GM19099 (cell line): ENCODE measurements around the gene LRRC8D.

Source experiments
- POLR2A ChIP-seq: IDR thresholded peaks from 3 replicates; pipeline ENCODE4 v1.6.1; 2011; ENCODE audit warnings: low read depth; ENCODE audit not compliant: insufficient read length; ENCODE audit errors: extremely low read depth

The LRRC8D gene

DNA sequence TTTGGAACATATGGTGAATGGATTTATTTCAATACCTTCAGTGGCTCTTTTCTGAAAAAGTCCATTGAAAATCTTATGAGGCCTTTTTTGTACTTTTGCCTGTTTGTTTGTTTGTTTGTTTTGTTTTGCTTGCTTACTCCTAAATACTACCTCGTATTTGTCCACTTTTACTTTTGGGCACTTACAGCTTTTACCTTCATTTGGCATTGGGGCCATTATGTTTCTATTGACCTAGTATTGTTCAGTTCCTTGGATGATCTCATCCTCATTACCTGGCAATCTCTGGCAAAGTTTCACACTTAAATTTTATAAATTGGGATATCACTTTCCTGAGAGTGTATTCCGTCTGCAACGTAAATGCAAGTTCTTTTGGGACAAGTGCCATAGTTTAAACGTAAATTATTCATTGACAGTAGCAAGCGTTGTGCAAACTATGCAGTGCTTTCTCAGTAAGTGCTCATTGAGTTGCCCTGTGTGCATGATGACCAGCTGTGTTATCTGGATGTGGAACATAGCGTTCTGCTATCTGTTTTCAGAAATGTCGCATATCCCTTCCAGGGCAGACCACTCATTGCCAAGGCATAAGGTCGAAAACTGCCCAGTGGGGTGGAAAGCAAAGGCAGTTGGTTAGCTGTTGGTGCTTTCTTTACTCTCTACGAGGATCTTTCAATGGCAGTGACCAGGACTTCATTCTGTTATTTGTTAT, 51.1 kb downstream of the LRRC8D start:
- TF ChIP-seq POLR2A, result no peak

DNA sequence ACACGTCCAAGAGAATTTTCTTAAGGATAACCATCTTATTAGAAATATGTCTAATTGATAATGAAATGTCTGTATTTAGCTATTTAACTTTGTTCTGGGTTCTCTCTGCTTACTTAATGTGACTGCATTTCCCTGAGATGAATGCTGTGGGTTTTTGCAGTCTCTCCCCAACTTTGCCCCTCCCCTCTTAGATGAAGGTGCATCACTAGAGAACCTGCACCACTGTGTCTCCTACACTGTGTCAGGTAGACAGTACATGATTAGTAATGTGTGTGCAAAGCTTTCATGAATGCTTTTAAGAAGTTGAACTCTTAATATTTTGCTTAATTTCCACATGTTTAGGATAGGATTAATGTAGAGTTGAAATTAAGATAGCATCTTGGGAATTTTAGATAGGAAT, 51.7 kb downstream of the LRRC8D start:
- TF ChIP-seq POLR2A, result no peak

DNA sequence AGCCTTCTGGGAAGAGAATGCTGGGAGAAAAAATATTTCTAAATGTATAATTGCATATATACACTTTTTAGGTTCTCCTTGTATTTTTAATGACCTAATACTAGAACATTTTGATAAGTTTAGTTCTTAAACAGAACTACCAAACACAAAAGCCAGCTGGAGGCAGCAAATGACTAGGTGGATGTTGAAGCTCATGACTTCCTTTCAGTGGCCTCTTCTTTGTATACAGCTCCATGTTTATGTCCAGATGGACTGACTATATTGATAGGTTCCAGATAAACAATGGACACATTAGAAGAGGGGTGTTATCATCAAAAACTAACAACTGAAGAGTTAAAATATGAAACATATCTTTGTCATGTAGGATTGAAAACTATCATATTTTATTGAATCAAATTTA, 52.5 kb downstream of the LRRC8D start:
- no peak for TF ChIP-seq POLR2A

DNA sequence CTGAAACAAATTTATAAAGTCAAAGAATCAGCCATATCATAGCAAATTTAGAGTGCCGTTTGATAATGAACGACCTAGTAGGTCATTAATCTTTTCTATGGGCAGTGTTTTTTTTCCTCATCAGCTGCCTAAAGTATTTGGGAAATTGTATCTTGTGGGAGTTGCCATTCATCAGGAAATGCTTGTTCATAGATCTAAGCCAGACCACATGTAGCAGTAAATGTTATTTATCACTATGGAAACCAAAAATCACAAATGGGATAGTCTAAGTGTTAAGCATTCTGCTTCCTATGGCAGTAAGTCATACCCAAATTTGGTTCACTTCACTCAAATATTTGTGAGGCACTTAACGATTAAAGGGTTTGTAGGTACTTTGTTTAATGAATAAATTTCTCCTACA, 52.9 kb downstream of the LRRC8D start:
- no peak for TF ChIP-seq POLR2A

DNA sequence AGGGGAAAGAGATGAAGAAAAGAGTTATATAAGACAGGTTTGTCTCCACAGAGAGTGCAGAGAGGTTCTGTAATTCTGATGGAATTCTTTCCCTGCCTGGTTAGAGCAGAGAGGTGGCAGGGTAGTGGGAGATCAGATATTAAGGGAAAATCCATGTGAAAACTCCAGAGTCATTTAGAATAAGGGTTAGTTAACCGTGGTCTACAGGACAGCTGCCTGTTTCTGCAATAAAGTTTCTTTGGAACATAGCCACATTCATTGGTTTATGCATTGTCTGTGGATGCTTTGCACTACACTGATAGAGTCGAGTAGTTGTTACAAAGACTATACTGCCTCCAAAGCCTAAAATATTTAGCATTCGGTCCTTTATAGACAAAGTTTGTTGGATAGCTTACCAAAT, 55.6 kb downstream of the LRRC8D start:
- no peak for TF ChIP-seq POLR2A

DNA sequence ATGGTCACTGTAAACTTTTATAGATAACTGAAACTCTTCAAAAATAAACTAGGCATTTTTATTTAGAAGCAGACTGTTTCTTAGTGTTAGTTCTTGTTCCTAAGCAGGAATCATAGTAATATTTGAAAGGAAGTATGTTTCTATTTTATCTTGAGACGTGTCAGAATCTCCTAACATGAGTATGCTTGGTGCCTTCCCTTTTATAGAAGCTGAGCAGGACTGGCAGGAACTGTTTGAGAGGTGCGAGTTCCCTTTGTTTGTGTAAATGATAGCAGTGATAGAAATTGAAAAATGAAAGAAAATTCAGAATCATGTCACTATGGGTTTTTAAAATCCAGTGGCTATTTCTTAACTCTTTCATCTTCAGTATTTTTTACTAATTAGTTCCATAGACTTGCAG, 56.9 kb downstream of the LRRC8D start:
- TF ChIP-seq POLR2A, result no peak

DNA sequence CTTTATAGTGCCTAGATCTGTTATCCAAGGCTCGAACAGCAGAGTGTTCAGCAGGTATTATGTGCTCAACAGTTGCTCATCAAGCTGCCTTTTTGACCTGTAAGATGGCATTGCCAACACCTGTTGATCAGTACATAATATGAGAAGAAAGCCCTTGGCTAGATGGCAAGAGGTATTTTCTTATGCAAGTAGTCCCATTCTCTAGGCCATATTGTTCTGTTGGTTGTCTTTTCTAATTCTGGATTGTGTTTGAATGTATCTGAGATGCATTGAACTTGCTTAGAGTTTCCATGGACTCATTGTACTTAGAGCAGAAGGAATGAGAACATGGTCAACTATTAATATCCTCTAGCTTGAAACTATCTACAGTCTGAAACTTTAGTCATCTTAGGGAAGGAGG, 57.4 kb downstream of the LRRC8D start:
- no peak for TF ChIP-seq POLR2A

DNA sequence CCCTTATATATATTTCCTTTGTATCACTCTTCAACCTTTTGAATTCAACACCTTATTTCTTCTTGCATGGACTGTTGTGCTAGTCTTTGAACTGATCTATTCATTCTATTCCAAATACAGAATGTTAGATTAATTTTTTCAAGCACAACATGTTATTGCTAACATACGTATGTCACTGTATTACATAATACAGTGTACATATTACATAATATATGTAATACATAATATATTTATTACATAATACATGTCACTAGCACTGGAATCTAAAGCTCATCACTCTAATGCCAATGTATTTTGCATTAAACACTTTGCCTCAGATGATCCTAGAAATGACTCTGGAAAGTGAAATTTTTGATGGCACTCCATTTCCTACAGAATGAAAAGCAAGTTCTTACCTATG, 59.8 kb downstream of the LRRC8D start:
- TF ChIP-seq POLR2A, result no peak

DNA sequence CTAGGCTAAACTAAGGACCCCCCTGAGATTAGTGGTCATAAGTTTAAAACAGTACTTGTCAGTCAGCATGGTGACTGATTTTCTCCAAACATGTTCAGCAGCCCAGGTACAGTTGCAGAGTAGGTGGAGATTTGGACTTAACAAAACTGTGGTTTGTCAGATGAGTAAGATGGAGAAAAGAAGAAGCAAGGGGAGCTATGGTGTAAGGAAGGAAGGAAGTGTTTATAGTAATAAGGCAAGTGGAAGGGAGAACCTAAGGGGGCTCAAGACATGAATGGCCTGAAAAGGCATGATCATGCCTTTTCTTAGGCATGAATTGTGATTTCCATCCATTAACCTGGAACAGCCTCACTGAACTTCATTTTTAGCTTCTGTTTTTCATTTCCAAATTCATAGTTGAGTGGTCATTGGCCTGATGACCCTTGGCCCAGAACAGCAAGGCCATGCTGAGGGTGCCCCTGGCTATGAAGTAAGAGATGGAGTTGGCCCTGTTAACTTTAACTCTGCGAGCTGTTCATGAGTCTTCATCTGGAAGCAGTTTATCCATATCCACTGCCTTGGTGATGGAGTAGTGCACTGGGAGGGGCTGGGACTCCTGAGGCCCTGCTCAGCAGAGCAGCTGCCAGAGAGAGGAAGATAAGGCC, 60.7 kb downstream of the LRRC8D start:
- TF ChIP-seq POLR2A, result no peak

DNA sequence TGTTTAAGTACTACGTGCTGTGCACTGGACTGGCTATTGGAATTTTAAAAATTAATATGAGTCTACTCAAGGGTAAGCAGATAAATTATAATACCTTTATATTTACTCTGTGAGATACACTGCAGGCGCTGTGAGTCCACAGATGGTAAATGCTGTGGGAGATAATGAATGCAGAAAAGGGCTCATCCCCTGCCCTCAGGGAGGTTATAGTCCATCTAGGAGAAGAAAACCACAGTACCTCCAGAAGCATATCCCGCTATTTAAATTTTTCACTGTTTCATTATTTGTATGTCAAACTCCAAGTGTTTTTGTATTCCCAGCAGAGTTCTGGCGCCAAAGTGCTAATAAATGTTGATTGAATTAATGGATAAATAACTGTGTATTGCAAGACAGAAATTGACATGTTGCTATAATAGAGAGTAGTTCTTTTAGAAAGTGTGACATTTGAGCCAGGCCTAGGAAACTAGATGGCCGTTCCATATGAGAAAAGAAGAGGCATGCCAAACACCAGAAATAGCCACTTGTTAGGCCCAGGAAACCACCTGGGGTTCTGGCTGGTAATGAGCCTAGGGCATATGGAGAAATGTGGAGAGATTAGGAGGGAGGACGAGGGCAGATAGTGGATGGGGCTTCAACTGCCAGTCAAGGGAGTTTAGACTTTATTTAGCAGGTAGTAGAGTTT, 61.7 kb downstream of the LRRC8D start:
- TF ChIP-seq POLR2A, result no peak

DNA sequence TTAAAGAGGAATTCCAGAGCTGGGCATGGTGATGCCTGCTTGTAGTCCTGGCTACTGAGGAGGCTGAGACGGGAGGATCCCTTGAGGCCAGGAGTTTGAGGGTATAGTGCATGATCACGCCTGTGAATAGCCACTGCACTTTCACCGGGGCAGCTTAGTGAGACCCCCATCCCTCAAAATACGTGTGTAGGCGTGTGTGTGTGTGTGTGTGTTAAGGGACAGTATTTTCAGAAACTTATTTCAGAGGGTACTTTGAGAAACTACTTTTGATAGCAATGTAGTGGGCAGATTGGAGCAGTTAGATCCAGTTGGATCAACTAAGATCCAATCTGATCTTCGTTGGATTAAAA, 62.2 kb downstream of the LRRC8D start:
- no peak for TF ChIP-seq POLR2A

DNA sequence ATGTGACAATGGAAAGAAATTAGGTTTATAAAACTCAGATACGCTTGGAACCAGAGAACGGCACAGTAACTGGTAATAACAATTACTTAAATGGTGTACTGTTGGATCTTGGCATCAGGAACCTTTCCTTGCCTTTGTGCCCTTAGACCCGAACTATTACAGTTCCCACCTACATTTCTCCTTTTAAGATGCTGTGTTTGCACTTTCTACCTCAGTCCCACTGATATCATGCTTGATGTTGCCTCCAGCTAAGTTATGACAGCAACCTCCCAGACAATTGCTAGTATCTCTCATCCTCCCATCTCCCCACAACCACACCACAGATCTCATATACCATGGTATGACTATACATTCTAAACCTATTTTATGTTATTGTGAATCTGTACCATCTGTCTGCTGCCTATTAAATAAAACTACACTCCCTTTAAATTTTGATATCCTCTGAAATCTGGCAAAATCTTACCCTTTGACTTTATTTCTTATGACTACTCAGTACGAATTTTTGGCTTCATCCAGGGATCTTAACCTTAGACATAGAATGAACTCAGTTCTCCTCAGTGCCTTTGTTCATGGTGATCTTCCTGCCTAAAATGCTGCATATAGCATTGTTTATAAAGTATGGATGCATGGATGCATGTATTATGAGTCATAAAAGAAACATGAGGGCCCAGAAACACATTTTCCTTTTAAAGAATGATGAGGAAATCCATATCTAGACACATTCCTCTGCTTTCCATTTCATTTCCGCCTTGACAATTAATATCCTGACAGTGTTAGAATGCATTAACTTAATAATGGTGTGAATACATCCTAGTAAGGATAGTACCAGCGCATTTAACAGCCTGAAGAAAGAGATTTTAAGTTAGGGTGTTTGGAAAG, 64.1 kb downstream of the LRRC8D start:
- no peak for TF ChIP-seq POLR2A

DNA sequence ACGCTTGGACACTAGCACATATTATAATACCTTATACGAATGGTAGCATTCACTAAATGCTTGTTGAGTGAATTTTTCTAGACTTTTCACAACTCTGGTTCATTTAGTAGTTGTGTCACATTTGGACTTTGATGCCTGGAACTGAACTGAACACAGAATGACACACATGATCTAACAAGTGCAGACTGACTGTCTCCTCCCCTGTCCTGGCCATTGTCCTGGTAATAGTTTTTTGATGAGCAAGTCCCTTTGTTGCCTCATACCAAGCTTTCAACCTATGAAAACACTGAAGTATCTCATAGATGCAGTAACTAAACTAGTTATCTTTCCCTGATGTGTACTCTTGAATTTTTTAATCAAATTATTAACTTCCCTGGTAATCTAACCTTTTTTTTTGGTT, 66.4 kb downstream of the LRRC8D start:
- TF ChIP-seq POLR2A, result no peak

DNA sequence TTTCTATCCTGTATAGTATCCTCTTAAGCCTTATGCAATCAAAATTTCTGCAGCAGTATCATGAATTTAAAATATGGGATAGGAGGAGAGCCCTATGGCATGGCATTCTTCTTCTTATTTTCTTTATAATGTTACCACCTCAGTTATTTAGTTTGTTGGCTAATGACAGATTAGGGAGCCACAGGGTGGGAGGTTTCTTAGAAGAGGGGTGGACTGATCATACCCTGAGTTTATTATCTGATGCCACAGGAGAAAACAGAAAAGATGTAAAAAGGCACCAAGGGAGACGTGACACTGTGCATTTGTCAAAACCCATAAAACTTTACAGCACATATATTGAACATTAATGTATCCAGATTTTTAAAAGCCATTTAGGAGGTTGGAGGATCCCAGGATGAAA, 66.9 kb downstream of the LRRC8D start:
- no peak for TF ChIP-seq POLR2A
